Measurements from ENCODE around the gene NDE1.

DNA sequence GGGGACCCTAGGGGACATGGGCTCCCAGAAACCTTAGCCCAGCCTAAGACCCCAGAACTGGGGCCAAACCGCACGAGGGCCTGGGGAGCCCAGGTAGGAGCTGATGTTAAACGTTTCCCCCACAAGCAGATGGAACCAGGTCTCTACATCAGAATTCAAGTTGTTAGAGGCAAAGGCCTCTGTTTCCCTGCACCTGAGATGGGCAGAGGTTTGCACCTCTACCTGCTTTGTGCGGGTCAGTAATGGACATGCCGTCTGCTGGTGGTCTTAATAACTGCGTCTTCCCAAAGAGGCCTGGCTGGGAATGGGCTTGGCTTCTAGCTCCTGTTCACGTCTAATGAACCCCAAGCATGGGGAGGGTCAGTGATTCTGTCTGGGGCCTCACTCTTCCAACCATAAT is 79.1 kb downstream of the NDE1 start:
- TF ChIP-seq, protein P1, sequence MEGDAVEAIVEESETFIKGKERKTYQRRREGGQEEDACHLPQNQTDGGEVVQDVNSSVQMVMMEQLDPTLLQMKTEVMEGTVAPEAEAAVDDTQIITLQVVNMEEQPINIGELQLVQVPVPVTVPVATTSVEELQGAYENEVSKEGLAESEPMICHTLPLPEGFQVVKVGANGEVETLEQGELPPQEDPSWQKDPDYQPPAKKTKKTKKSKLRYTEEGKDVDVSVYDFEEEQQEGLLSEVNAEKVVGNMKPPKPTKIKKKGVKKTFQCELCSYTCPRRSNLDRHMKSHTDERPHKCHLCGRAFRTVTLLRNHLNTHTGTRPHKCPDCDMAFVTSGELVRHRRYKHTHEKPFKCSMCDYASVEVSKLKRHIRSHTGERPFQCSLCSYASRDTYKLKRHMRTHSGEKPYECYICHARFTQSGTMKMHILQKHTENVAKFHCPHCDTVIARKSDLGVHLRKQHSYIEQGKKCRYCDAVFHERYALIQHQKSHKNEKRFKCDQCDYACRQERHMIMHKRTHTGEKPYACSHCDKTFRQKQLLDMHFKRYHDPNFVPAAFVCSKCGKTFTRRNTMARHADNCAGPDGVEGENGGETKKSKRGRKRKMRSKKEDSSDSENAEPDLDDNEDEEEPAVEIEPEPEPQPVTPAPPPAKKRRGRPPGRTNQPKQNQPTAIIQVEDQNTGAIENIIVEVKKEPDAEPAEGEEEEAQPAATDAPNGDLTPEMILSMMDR (IDR thresholded peaks at IDR 0.05) = no peak
- TF ChIP-seq POLR2AphosphoS5 (IDR thresholded peaks at IDR 0.05) (no peak), POLR2A (IDR thresholded peaks at IDR 0.05) (no peak)

Data from prostate gland (tissue), 2 donors.